Ramos (cell line): ENCODE results near the gene CDIPT.

ENCODE experiments used
- in situ Hi-C: fragments of 300-500 bp; cut with MboI; formaldehyde crosslinking; loops from one replicate; pipeline ENCODE4 v1.14.3; 2022; ENCODE audit warnings: low sequenced_read_pairs; ENCODE audit not compliant: unreplicated experiment

CDIPT gene

GRCh38 chr16:29815032-29815721 lies 47.8 kb downstream of the CDIPT start:
- in situ Hi-C loops, result loop anchor here (25.0 kb wide), 1 partner anchor 572 kb away; the partner anchor contains the start of genes SEPTIN1 and ZNF48

GRCh38 chr16:29814592-29814991 lies 48.4 kb downstream of the CDIPT start:
- in situ Hi-C loops, result loop anchor here (25.0 kb wide), 1 partner anchor 573 kb away; the partner anchor contains the start of genes SEPTIN1 and ZNF48

GRCh38 chr16:29813644-29814562 lies 49.1 kb downstream of the CDIPT start:
- in situ Hi-C loops, result loop anchor here (25.0 kb wide), 1 partner anchor 573 kb away; the partner anchor contains the start of genes SEPTIN1 and ZNF48

- in situ Hi-C loops, result loop anchor here (25.0 kb wide), 1 partner anchor 574 kb away; the partner anchor contains the start of genes SEPTIN1 and ZNF48
Measured at GRCh38 chr16:29812754-29813643, 50.0 kb downstream of the CDIPT start.

- in situ Hi-C loops, result loop anchor here (25.0 kb wide), 1 partner anchor 575 kb away; the partner anchor contains the start of genes SEPTIN1 and ZNF48
Measured at GRCh38 chr16:29811896-29812665, 50.9 kb downstream of the CDIPT start, which contains the start of gene PRRT2. TSS of gene PRRT2 (plus strand) at chr16:29812193. CDS start at chr16:29813055, 862 bp downstream.

- in situ Hi-C loops, result loop anchor here (25.0 kb wide), 1 partner anchor 576 kb away; the partner anchor contains the start of genes SEPTIN1 and ZNF48
Measured at GRCh38 chr16:29811170-29811895, 51.7 kb downstream of the CDIPT start.

- in situ Hi-C loops, result loop anchor here (25.0 kb wide), 1 partner anchor 577 kb away; the partner anchor contains the start of genes SEPTIN1 and ZNF48
Measured at GRCh38 chr16:29810699-29811169, 52.3 kb downstream of the CDIPT start.

GRCh38 chr16:29809850-29810698 lies 53.0 kb downstream of the CDIPT start:
- in situ Hi-C loops, result loop anchor here (25.0 kb wide), 1 partner anchor 577 kb away; the partner anchor contains the start of genes SEPTIN1 and ZNF48

- in situ Hi-C loops, result loop anchor here (25.0 kb wide), 1 partner anchor 578 kb away; the partner anchor contains the start of genes SEPTIN1 and ZNF48
Measured at GRCh38 chr16:29809031-29809747, 53.8 kb downstream of the CDIPT start.
